ENCODE results near the gene EMC9. TPM values are rescaled to one million over a fixed set of nuclear protein-coding genes. Genes with fewer than 3 reads are reported as not detected.

EMC9 gene
- total RNA-seq, 4 donors from 2014 or later, result 6.0 to 12.1 (median 10.9) TPM

DNA sequence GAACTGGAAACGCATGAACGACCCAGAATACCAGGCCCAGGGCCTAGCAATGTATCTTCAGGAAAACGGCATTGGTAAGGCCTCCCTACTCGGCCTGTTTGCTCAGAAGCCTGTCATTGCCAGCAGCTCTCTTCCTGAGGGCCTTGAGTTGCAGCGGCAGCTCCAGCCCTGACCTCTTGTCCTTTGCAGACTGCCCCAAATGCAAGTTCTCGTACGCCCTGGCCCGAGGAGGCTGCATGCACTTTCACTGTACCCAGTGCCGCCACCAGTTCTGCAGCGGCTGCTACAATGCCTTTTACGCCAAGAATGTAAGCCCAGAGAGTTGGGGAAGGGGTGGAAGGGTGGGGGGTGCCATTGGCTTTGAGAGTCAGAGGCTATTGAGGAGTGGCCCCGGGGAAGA, 15.9 kb upstream of the EMC9 start:
- intact Hi-C loops (cut with DNase I), result no loop called here
- Histone ChIP-seq H3K27me3 (no peaks in the 10 kb centered on the region), H3K4me3 (no peak overlapping the region), H3K9me3 (no peaks in the 10 kb centered on the region), H3K36me3 (peaks cover 34 to 84% (median 43%) of the 10 kb centered on the region in 3 donors), H3K27ac (peak overlapping the region in 2 of 4 donors; percentile 6 to 31), H3K4me1 (peaks cover 12 to 34% (median 13%) of the 10 kb centered on the region in 3 donors)
- TF ChIP-seq, protein P1, sequence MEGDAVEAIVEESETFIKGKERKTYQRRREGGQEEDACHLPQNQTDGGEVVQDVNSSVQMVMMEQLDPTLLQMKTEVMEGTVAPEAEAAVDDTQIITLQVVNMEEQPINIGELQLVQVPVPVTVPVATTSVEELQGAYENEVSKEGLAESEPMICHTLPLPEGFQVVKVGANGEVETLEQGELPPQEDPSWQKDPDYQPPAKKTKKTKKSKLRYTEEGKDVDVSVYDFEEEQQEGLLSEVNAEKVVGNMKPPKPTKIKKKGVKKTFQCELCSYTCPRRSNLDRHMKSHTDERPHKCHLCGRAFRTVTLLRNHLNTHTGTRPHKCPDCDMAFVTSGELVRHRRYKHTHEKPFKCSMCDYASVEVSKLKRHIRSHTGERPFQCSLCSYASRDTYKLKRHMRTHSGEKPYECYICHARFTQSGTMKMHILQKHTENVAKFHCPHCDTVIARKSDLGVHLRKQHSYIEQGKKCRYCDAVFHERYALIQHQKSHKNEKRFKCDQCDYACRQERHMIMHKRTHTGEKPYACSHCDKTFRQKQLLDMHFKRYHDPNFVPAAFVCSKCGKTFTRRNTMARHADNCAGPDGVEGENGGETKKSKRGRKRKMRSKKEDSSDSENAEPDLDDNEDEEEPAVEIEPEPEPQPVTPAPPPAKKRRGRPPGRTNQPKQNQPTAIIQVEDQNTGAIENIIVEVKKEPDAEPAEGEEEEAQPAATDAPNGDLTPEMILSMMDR (IDR thresholded peaks at IDR 0.05), result no peak
- no peak for TF ChIP-seq POLR2A (IDR thresholded peaks at IDR 0.05)
- 68 to 81% methylated on average over 5 to 12 of the region's 12 CpGs for WGBS, 2 donors
- no peak for DNase-seq

DNA sequence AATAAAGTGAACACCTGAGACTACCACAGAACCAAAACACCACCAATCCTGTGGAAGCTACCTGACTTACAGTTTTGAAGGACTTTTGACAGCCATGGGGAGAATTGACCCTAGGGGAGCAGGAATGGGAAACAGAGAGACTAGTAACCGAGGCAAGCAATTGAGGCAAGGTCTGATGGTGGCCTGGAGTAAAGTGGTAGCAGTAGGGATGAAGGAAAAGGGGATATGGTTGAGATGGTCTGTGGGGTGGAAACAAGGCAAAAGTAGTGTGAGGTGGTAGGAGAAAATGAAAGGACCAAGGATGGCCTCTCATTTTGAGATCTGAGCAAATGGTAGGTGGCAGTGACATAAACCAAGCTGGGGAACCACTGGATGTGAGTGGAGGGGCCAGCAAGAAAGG, 15.4 kb upstream of the EMC9 start:
- DNase-seq, result no peak
- Histone ChIP-seq H3K9me3 (no peaks in the 10 kb centered on the region), H3K27me3 (no peaks in the 10 kb centered on the region), H3K27ac (peak overlapping the region in 2 of 4 donors; percentile 6 to 31), H3K4me1 (peaks cover 7 to 29% (median 8%) of the 10 kb centered on the region in 3 donors), H3K36me3 (peaks cover 36 to 88% (median 45%) of the 10 kb centered on the region in 3 donors), H3K4me3 (no peak overlapping the region)
- WGBS, 2 donors, result 83 to 85% methylated on average over 1 of the region's 1 CpG
- no peak for TF ChIP-seq POLR2A (IDR thresholded peaks at IDR 0.05)
- TF ChIP-seq, protein P1 (IDR thresholded peaks at IDR 0.05), result no peak
- intact Hi-C loops (cut with DNase I), result no loop called here

DNA sequence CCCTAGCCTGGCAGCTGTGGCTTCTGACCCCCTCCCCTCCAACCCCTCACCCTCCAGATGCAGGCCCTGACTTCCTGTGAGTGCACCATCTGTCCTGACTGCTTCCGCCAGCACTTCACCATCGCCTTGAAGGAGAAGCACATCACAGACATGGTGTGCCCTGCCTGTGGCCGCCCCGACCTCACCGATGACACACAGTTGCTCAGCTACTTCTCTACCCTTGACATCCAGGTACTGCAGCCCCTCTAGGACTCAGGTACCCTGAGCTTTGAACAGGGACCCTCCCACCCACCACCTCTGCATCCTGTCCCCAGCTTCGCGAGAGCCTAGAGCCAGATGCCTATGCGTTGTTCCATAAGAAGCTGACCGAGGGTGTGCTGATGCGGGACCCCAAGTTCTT, 13.7 kb upstream of the EMC9 start:
- 94 to 98% methylated on average over 6 to 7 of the region's 10 CpGs for WGBS, 2 donors
- Histone ChIP-seq H3K4me1 (peaks cover 0 to 14% (median under 1%) of the 10 kb centered on the region in 3 donors), H3K27me3 (no peaks in the 10 kb centered on the region), H3K27ac (no peak overlapping the region), H3K4me3 (no peak overlapping the region), H3K9me3 (no peaks in the 10 kb centered on the region), H3K36me3 (peaks cover 42 to 98% (median 57%) of the 10 kb centered on the region in 3 donors)
- DNase-seq, result no peak
- TF ChIP-seq, protein P1 (IDR thresholded peaks at IDR 0.05), result no peak
- no peak for TF ChIP-seq POLR2A (IDR thresholded peaks at IDR 0.05)
- intact Hi-C loops (cut with DNase I), result no loop called here

DNA sequence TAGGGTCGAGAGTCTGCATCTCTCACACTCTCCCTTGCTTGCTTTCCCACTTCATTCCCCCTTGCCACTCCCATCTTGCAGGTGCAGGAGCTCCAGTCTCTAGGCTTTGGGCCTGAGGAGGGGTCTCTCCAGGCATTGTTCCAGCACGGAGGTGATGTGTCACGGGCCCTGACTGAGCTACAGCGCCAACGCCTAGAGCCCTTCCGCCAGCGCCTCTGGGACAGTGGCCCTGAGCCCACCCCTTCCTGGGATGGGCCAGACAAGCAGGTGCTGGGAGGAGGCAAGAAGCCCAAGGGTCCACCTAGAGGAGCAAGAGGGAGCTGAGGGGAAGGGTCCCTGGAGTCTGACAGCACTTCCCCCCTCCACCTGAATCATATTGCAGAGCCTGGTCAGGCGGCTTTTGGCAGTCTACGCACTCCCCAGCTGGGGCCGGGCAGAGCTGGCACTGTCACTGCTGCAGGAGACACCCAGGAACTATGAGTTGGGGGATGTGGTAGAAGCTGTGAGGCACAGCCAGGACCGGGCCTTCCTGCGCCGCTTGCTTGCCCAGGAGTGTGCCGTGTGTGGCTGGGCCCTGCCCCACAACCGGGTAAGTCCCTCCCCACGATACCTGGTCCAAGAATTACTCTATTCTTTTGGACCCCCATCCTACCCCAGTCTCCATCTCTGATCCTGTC, 10.2 kb upstream of the EMC9 start:
- intact Hi-C loops (cut with DNase I), result no loop called here
- Histone ChIP-seq H3K9me3 (no peaks in the 10 kb centered on the region), H3K27me3 (no peaks in the 10 kb centered on the region), H3K4me3 (no peak overlapping the region), H3K4me1 (peaks cover 8 to 28% (median 9%) of the 10 kb centered on the region in 3 donors), H3K36me3 (peaks cover 30 to 83% (median 46%) of the 10 kb centered on the region in 3 donors), H3K27ac (no peak overlapping the region)
- WGBS, 2 donors, result 89 to 96% methylated on average over 7 to 10 of the region's 16 CpGs
- TF ChIP-seq POLR2A (IDR thresholded peaks at IDR 0.05), result no peak
- TF ChIP-seq, protein P1 (IDR thresholded peaks at IDR 0.05), result no peak
- DNase-seq, result no peak

DNA sequence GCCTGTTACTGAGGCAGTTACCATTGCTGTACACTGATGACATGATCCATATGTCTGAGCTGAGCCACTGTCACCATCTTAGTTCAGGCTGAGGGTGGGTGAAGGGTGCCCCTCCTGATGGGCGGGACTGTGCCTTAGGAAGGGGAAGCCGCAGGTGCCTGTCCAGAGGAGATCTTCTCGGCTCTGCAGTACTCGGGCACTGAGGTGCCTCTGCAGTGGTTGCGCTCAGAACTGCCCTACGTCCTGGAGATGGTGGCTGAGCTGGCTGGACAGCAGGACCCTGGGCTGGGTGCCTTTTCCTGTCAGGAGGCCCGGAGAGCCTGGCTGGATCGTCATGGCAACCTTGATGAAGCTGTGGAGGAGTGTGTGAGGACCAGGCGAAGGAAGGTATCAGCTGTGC, 9.6 kb upstream of the EMC9 start:
- Histone ChIP-seq H3K4me1 (peaks cover 9 to 31% (median 10%) of the 10 kb centered on the region in 3 donors), H3K9me3 (no peaks in the 10 kb centered on the region), H3K27ac (no peak overlapping the region), H3K27me3 (no peaks in the 10 kb centered on the region), H3K36me3 (peaks cover 30 to 77% (median 40%) of the 10 kb centered on the region in 3 donors), H3K4me3 (no peak overlapping the region)
- no peak for DNase-seq
- 67 to 92% methylated on average over 3 to 7 of the region's 9 CpGs for WGBS, 2 donors
- TF ChIP-seq POLR2A (IDR thresholded peaks at IDR 0.05), result no peak
- TF ChIP-seq, protein P1 (IDR thresholded peaks at IDR 0.05), result no peak
- intact Hi-C loops (cut with DNase I), result no loop called here
